HG02840 (cell line): ENCODE results near the gene THUMPD1.
"Not testable (repeated sequence)": the region's sequence is repeated elsewhere in the genome, so short reads cannot be mapped to it uniquely, and the experiment has no call there.

Experiments used
- ATAC-seq: cut with Tn5 transposase; IDR thresholded peaks from one replicate; pipeline ENCODE4 v1.9.1; 2021; ENCODE audit warnings: mild to moderate bottlenecking, moderate library complexity, moderate number of reproducible peaks; ENCODE audit not compliant: unreplicated experiment, low FRiP score

Gene THUMPD1, protein sequence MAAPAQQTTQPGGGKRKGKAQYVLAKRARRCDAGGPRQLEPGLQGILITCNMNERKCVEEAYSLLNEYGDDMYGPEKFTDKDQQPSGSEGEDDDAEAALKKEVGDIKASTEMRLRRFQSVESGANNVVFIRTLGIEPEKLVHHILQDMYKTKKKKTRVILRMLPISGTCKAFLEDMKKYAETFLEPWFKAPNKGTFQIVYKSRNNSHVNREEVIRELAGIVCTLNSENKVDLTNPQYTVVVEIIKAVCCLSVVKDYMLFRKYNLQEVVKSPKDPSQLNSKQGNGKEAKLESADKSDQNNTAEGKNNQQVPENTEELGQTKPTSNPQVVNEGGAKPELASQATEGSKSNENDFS

DNA sequence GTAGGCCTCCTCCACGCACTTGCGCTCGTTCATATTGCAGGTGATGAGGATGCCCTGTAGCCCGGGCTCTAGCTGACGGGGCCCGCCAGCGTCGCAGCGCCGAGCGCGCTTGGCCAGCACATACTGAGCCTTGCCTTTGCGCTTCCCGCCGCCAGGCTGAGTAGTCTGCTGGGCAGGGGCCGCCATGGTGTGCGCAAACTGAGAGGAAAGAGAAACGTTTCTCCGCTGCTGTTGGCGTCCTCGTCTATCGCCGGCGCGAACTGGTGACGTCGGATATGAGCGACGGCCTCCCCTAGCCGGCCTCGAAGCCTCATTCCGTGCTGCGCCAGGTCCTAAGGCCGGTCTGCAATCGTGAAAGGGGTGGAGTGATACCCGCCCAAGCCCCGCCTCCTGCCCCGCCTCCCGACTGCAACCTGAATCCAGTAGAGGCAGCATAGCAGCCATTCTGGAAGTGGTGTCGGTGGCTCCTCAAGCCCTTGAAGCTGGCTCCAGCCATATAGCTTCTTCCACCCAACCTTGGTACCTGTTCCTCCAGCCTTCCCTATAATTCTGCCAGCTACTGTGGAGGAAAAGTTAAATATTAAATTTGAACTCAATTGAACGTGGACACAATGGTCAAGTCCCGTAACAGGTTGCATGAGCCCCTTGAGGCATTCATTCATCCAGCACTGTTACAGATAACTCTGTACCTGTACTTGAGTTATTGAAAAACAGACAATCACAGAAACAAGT lies at the start of gene THUMPD1:
Gene THUMPD1 (minus strand): TSS at position 265 of the 732 bp plus-strand sequence. CDS start 79 bp downstream, at position 186.
- ATAC-seq = peak; percentile 79

DNA sequence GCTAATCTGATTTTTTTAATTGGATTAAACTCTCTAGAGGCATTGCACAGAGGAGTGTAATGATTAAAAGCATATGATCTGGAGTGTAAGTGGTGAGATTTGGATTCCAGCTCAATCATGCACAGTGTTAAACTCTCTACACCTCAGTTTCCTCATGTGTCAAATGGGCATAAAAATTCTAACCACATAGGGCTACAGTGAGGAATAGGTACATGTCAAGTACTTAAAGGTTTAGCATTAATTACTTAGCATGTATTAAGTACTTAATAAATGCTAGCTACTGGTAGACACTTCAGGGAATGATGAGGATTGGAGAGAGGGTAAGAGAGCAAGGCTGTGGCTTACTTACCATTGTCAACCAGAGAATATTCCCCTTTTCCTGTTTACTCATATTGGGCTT lies 47.5 kb upstream of the THUMPD1 start:
- no peak for ATAC-seq

DNA sequence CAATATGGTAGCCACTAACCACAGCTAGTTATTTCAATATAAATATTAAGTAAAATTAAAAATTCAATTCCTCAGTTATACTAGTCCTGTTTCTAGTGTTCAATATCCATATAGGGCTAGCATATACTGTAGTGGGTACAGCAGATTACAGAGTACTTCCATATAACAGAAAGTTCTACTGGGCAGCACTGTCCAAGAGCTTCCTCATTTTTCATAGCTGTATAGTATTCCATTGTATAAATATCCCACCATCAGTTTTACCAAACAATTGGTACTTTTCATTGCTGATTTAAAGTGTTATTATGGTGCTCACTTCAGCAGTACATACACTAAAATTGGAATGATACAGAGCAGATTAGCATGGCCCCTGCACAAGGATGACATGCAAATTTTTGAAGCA lies 42.6 kb upstream of the THUMPD1 start:
- no peak for ATAC-seq

DNA sequence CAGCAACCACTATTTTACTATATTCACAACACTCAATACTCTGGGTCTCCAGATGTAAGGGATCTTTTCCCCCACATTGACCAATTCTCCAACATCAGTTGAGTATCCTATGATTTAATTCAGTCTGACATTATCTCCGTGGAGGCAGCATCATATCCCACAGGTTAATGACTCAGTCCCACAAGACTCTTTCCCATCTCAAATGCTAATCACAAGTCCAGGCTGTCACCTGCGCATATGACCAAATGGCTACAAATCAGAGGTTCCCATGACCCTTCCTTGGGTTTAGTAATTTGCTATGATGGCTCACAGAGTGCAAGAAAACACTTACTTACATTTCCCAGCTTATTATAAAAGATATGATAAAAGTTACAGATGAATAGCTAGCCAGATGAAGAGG lies 40.9 kb upstream of the THUMPD1 start:
- ATAC-seq = no peak

DNA sequence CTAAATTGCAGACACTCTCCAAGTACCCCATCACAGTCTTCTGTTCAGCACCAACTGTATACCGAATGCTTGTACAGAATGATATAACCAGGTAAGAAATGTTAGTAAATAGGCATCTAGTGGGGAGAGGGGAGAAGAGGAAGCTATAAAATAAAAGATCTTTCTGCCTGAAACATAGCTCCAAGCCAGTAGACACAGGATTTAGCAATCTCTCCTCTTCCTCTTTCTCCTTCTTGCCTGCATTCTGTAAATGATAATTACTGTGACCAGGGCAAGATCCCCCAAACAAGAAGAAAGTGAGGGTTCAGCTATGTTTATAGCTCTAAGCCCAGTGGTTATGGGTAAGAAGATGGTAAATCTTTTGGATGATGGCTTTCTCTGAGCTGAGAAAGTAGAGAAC lies 40.1 kb upstream of the THUMPD1 start:
- no peak for ATAC-seq

DNA sequence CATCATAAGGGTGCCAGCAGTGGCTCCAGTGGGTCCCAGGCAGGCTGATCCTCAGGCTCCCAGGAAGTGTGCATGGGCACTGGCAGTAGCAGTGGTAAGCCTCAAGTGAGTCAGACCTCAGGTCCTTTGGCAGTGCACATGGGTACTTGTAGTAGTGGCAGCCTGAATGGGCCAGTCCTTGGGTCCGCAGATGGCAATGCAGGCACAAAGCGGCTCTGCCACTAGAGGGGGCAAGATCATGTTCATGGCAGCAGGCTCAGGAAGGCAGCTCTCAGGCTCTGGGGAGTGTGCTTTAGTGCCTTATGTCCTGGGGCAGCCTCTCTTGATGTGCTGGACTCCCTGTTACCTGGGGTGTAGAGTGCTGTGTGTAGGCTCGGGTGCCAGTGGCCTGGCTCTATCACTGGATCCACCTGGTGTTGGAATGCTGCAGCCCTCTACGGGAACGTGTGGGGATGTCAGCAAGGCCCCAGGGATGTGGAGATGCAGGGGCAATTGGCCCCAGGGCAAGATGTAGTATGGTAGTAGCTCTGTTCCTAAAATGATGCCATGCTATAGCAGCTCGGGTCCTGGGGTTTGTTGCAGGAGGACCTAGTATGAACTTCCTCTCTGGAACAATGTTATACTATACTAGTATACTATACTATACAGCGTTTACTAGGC lies 33.2 kb upstream of the THUMPD1 start:
- no peak for ATAC-seq

DNA sequence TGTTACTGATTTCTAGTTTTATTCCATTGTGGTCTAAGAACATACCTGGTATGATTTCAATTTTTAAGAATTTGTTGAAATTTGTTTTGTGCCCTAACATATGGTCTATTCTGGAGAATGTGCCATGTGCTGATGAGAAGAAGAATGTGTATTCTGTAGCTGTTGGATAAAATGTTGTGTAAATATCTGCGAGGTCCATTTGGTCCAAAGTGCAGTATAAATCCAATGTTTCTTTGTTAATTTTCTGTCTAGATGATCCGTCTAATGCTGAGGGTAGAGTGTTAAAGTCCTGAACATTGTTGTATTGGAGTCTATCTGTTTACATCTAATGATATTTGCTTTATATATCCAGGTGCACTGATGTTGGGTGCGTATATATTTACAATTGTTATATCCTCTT lies 32.1 kb upstream of the THUMPD1 start:
- no peak for ATAC-seq

DNA sequence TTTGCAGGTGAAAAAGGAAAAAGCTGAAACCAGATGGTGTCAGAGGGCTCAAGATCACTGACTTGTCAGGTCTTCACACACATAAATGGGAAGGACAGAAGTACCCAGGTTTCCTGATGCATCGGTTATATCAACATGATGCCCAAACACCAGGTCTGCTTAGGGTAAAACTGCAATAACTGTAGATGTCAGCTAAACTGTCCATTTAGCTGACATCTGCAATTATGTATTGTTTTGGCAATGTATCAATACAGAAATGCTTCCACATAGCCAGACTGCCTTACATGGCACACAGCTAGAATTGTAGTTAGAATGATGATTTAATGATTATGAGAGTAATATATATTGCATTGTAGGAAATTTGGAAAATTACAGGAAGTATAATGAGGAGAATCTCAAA lies 27.2 kb upstream of the THUMPD1 start:
- ATAC-seq = no peak

DNA sequence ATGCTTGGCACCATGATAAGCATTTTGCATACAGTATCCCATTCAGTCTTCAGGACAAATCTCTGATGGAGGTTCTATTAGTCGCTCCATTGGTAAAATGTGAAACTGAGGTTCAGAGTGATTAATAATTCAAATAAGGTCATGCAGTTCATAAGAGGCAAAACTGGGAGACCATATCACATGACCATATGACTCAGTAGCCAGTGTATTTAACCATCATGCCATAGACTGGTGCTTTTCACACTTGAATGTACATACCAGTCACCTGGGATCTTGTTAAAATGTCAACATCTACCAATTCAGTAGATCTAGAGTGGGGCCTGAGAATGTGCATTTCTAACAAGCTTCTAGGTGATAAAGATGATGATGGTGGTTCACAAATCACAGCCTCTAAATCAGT lies 26.5 kb upstream of the THUMPD1 start:
- ATAC-seq = no peak

DNA sequence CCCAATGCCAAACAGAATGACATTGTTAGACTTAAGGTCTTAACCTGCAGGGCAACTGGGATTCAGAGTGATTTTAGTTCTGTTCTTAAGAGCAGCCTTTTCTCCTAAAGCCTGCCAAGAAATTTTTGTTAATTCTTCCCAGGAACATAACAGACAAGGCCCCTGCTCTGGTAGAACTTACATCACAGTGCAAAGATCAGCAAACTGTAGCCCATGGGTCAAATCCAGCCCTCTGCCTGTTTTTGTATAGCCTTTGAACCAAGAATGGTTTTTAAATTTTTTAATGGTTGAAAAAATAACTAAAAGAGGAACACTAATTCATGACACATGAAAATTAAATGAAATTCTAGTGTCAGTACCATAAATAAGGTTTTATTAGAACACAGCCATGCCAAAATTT lies 26.0 kb upstream of the THUMPD1 start:
- no peak for ATAC-seq

DNA sequence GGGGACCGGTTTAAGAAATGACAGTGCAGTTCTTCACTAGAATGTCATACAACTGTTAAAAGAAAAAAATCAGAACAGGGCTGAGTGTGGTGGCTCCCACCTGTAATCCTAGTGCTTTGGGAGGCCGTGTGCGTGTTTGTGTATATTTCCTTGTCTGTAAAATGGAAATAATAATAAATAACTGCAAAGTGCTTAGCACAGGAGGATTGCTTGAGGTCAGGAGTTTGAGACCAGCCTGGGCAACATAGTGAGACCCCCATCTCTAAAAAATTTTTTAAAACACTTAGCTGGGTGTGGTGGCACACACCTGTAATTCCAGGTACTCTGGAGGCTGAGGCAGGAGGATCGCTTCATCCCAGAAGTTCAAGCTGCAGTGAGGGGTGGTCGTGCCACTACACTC lies 24.7 kb upstream of the THUMPD1 start:
- no peak for ATAC-seq

DNA sequence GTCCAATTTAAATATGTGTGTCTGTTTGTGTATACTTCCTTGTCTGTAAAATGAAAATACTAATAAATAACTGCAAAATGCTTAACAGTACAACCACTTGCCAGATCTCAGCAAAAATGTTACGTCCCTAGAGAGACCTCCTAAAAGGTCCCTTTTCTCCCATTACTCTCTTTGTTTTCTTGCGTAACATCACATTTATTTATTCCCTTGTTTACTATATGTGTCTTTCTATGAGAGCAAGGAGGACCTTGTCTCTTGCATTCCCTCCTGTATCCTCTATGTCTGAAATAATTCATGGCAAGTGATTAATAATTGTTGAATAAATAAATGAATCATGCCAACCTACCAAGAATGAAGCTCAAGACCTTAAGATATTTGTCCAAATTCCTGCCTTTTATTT lies 24.1 kb upstream of the THUMPD1 start:
- no peak for ATAC-seq

DNA sequence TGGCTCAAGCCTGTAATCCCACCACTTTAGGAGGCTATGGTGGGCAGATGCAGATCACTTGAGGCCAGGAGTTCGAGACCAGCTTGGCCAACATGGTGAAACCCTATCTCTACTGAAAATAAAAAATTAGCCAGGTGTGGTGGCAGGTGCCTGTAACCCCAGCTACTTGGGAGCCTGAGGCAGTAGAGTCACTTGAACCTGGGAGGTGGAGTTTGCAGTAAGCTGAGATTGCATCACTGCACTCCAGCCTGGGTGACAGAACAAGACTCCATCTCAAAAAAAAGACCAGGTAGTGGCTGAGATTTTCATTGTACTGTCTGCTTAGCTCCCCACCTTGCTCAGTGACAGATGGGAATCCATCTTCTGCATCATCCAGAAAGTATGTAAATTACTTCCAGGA lies 22.8 kb upstream of the THUMPD1 start:
- not testable (repeated sequence) for ATAC-seq

DNA sequence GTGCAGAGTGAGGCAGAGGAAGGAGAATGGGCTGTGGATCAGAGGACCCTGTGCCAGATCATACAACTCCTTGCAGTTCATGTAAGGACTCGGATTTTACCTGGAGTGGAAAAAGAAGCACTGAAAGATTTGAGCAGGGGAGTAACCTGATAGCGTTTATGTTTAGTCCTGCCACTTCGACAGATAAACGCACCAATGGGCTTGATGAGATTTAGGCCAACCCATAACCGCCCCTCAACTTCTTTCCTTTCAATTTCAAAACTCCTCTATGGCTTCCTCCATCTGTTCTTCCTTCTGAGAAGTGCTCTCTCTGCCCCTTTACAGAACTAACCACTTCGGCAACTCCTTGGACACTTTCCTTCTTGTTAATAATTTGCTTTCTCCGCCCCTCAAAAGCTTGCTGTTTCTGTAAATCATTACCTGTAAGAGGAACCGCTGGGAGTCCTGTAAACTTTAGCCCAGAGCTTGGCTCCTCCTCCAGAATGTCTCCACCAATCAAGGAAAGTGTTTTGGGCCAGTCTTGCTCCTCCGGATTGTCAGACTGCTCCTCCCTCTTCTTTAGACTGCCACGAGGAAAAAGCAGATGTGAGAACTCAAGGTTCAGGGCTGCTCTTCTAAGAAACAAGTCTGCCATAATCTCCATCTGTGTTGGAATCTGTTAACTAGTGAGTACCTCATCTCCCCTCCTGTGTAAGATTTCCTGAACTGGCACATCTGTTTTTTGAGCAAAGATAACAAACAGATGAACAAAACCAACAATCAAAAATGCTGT lies 22.0 kb upstream of the THUMPD1 start, which contains the start of gene ACSM3:
Gene ACSM3 (plus strand): TSS at position 554 of the 772 bp plus-strand sequence. CDS start 6,021 bp downstream, outside the sequence.
- peak; percentile 97 for ATAC-seq

DNA sequence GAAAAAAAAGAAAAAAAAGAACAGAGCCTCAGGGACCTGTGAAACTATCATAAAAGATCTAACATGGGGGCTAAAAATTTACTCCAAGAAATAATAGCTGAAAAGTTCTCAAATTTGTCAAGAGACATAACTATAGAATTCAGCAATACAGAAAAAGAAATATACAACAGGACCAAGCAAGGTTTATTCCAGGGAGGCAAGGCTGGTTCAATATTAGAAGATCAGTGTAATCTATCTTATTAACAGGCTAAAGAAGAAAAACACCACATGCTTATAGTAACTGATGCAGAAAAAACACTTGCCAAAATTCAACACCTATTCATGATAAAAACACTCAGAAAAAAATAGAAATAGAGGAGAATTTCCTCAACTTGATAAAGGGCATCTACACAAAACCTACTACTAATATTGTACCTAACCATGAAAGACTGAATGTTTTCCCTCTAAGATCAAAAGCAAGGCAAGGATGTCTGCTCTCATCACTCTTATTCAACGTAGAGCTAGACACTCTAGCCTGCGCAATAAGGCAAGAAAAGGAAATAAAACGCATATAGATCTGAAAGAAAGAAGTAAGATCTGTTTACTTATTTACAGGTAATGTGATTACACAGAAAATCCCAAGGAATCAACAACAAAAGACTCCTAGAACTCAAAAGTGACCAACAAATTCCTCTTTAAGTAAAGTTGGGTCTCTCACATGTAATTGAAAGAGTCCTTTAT lies 20.9 kb upstream of the THUMPD1 start:
- no peak for ATAC-seq

DNA sequence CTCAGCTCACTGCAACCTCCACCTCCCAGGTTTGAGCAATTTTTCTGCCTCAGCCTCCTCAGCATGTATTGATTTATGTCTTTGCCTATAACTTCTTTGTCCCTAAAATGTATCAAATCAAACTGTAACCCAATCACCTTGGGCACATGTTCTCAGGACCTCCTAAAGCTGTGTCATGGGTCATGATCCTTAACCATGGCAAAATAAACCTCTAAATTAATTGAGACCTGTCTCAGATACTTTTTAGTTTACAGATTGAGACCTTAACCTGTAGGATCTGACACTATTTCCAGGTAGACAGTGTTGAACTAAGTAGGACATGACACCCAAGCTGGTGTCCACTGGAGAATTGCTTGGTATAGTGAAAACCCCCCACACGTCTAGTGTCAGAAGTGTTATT lies 19.6 kb upstream of the THUMPD1 start:
- no peak for ATAC-seq

DNA sequence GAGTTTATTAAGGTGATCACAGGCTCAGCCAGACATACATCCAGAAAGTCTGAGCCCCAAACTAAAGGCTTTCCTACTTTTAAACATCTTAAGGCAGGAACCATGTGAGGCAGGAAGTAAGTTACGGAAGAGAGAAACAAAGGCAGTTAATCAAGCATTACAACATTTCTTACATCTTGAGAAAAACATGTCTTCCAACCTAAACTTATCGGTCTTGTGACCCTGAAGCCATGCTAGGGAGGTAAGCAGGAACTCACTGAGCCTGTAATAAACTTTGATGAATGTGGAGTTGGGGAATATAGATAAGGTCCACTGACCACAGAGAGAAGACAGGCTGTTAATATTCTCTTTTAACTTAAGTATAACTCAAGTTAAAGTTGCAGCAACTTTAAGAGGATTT lies 18.7 kb upstream of the THUMPD1 start:
- no peak for ATAC-seq

DNA sequence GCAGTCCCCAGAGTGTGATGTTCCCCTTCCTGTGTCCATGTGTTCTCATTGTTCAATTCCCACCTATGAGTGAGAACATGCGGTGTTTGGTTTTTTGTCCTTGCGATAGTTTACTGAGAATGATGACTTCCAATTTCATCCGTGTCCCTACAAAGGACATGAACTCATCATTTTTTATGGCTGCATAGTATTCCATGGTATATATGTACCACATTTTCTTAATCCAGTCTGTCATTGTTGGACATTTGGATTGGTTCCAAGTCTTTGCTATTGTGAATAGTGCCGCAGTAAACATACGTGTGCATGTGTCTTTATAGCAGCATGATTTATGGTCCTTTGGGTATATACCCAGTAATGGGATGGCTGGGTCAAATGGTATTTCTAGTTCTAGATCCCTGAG lies 14.2 kb upstream of the THUMPD1 start:
- not testable (repeated sequence) for ATAC-seq

DNA sequence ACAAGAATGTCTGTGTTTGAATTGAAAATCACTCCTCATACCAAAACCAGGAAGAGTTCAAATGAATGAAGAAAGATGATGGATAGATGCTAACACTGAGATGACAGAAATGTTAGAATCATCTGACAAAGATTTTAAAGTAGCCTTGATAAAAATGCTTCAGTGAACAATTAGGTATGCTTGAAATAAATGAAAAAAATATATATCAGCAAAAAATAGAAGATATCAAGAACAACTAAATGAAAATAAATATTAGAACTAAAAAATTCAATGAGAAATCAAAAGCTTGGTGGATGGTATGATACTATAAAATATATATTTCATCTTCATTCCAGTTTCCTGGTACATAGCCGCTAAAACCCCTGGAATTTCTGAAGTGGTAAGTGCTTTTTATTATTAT lies 13.6 kb upstream of the THUMPD1 start:
- ATAC-seq = no peak

DNA sequence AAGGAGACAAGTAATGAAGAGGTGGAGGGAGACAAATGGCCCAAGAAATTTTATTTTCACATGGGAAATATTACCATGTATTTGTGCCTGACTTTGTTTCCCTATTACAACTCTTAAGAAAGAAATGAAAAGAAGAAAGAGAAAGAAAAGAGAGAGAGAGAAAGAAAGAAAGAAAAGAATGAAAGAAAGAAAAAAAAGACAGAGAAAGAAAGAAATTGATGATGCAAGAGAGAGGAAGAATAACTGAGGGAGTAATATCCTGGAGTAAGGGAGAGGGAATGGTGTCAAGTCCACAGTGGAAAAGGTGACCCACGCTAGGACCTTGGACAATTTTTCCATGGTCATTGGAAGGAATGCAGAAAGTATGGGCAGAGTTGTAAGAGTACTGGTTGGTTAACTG lies 12.1 kb upstream of the THUMPD1 start:
- ATAC-seq = no peak
